ENCODE data around the gene DLG5. TPM values are rescaled to one million over a fixed set of nuclear protein-coding genes. Genes with fewer than 3 reads are reported as not detected.

The DLG5 gene
- total and polyA plus RNA-seq, 2 donors (not counting 1 experiment from before 2014, with no cell fraction given) = 0.51 to 0.54 TPM

GRCh38 chr10:77872151-77872946, 54.2 kb downstream of the DLG5 start:
- Mint-ChIP-seq H3K4me3 (no peak overlapping the region), H3K27me3 (no peaks in the 10 kb centered on the region), H3K4me1 (peaks cover 24% of the 10 kb centered on the region), H3K9me3 (ENCODE audit: insufficient read depth) (no peaks in the 10 kb centered on the region), H3K27ac (no peak overlapping the region)
- 94% methylated on average over 17 of the region's 18 CpGs for WGBS (ENCODE audit: insufficient coverage)
- H3K9me3 ChIP-seq (ENCODE audit: control extremely low read depth in 1 of 3, control insufficient read depth in 2 of 3, insufficient read depth in 1 of 3, low read length in 2 of 3) = no peaks in the 10 kb centered on the region
- ChIA-PET POLR2A (no interaction called here), CTCF (interaction anchor here (1.4 to 3.6 kb wide), 2 partner anchors 10 to 25 kb away, joined by 3 to 12 read pairs; no protein-coding TSS in a partner anchor)
- no peak overlapping the region for H3K4me3 ChIP-seq (ENCODE audit: control extremely low read depth in 1 of 5, extremely low read depth in 1 of 5, insufficient read depth in 1 of 5, low read depth in 2 of 5, low read length in 4 of 5)
- H3K9ac ChIP-seq (ENCODE audit: low read length) = no peak overlapping the region
- ATAC-seq (ENCODE audit: low read depth) (no peak), DNase-seq (no peak)
- TF ChIP-seq EZH2 (IDR thresholded peaks at IDR 0.05; ENCODE audit: borderline replicate concordance, insufficient read depth, low read depth, low read length, poor library complexity, severe bottlenecking) (no peak), CTCF (IDR thresholded peaks at IDR 0.05) (no peak)
- H2AFZ ChIP-seq (ENCODE audit: insufficient read depth, low read depth, low read length, poor library complexity, severe bottlenecking) = no peak overlapping the region
- no peak overlapping the region for H3K27ac ChIP-seq (ENCODE audit: low read length in 2 of 2)
- H3K4me2 ChIP-seq (replicated peaks; ENCODE audit: low read depth, low read length, poor library complexity, severe bottlenecking) = no peak overlapping the region
- intact Hi-C loops (cut with micrococcal nuclease) = loop anchor here (2.0 to 10.0 kb wide), 2 partner anchors 26 to 432 kb away; no protein-coding TSS in a partner anchor
- H3K27me3 ChIP-seq (replicated peaks in 1 of 4; ENCODE audit: control extremely low read depth in 1 of 4, control insufficient read depth in 3 of 4, insufficient read depth in 4 of 4, low read length in 3 of 4) = no peaks in the 10 kb centered on the region
- no peaks in the 10 kb centered on the region for H4K20me1 ChIP-seq (ENCODE audit: control insufficient read depth, insufficient read depth, low read length, poor library complexity, severe bottlenecking)
- peaks cover 15 to 22% of the 10 kb centered on the region in 2 donors for H3K4me1 ChIP-seq (ENCODE audit: control insufficient read depth in 2 of 2, insufficient read depth in 2 of 2, low read length in 2 of 2)
- no peaks in the 10 kb centered on the region for H3K36me3 ChIP-seq (replicated peaks in 1 of 2; ENCODE audit: control extremely low read depth in 1 of 2, control insufficient read depth in 1 of 2, extremely low read depth in 1 of 2, insufficient read depth in 2 of 2, low read length in 1 of 2)
- H3K79me2 ChIP-seq (ENCODE audit: control insufficient read depth, insufficient read depth, low read length) = no peaks in the 10 kb centered on the region
